ENCODE results near the gene CABP7.
"Not testable (repeated sequence)": the region's sequence is repeated elsewhere in the genome, so short reads cannot be mapped to it uniquely, and the experiment has no call there.

The CABP7 gene

DNA sequence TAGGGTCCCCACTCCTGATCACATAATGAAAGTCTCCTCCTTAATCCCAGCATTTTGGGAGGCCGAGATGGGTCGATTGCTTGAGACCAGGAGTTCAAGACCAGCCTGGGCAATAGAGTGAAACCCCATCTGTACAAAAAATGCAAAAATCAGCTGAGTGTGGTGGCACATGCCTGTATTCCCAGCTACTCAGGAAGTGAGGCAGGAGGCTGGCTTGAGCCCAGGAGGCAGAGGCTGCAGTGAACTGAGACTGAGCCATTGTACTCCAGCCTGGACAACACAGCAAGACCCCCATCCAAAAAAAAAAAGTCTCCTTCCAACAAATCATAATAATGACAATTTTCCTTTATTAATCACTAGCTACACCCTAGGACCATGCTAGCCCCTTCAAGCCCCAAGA is 31.9 kb downstream of the CABP7 start:
- Histone ChIP-seq H3K9me3 (ENCODE audit: severe bottlenecking) (no peaks in the 10 kb centered on the region), H3K4me3 (ENCODE audit: severe bottlenecking) (no peak overlapping the region), H3K27me3 (ENCODE audit: insufficient read depth, poor library complexity, severe bottlenecking) (no peaks in the 10 kb centered on the region), H3K27ac (ENCODE audit: poor library complexity, severe bottlenecking) (no peak overlapping the region), H3K36me3 (ENCODE audit: low read depth) (no peaks in the 10 kb centered on the region), H3K4me1 (ENCODE audit: insufficient read depth, poor library complexity, severe bottlenecking) (no peaks in the 10 kb centered on the region)
- DNase-seq (ENCODE audit: low spot score) (no peak), ATAC-seq (ENCODE audit: low read depth) (no peak)
- TF ChIP-seq, protein P1, sequence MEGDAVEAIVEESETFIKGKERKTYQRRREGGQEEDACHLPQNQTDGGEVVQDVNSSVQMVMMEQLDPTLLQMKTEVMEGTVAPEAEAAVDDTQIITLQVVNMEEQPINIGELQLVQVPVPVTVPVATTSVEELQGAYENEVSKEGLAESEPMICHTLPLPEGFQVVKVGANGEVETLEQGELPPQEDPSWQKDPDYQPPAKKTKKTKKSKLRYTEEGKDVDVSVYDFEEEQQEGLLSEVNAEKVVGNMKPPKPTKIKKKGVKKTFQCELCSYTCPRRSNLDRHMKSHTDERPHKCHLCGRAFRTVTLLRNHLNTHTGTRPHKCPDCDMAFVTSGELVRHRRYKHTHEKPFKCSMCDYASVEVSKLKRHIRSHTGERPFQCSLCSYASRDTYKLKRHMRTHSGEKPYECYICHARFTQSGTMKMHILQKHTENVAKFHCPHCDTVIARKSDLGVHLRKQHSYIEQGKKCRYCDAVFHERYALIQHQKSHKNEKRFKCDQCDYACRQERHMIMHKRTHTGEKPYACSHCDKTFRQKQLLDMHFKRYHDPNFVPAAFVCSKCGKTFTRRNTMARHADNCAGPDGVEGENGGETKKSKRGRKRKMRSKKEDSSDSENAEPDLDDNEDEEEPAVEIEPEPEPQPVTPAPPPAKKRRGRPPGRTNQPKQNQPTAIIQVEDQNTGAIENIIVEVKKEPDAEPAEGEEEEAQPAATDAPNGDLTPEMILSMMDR (IDR thresholded peaks at IDR 0.05; ENCODE audit: poor library complexity, severe bottlenecking), result no peak

DNA sequence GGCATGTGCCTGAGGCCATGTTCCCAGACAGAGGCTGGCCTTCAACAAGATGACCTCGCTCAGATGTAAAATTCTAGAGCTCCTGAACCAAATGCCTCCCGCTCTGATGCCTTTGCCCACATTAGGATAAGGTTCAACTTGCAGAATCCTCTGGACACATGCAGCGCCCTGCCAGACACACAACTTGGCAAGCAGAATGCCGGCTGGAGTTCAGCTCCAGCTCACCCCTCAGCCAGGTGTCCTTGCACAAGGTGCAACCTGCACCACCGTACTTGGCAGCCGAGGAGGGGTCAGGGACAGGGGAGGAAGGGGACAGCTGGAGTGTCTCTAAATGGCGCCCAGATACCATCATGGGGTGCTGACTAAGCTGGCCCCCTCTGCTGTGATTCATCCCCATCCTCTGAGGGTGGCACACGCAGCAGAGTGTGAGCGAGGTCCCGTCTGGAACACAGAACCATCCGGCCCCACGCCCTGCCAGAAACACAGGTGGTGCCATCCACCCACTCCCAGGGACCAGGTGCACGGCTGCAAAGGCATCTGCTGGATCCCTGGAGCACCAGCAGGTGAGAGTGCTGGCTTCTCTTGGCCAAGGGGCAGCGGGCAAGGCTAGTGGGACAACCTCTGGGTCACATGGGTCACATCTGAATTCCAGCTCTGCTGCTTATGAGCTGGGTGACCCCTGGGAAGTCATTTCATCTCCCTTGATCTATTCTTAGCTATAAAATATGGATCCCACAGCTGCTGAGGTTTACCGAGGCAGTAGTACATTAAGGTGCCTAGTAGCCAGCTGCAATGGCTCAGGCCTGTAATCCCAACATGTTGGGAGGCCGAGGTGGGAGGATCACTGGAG is 34.2 kb downstream of the CABP7 start:
- DNase-seq (ENCODE audit: low spot score), result no peak
- H3K27ac ChIP-seq (ENCODE audit: poor library complexity, severe bottlenecking), result no peak overlapping the region
- no peak for ATAC-seq (ENCODE audit: low read depth)
- no peaks in the 10 kb centered on the region for H3K9me3 ChIP-seq (ENCODE audit: severe bottlenecking)
- no peak overlapping the region for H3K4me3 ChIP-seq (ENCODE audit: severe bottlenecking)
- TF ChIP-seq, protein P1 (IDR thresholded peaks at IDR 0.05; ENCODE audit: poor library complexity, severe bottlenecking), result no peak
- H3K36me3 ChIP-seq (ENCODE audit: low read depth), result no peaks in the 10 kb centered on the region
- H3K27me3 ChIP-seq (ENCODE audit: insufficient read depth, poor library complexity, severe bottlenecking), result no peaks in the 10 kb centered on the region
- no peaks in the 10 kb centered on the region for H3K4me1 ChIP-seq (ENCODE audit: insufficient read depth, poor library complexity, severe bottlenecking)

DNA sequence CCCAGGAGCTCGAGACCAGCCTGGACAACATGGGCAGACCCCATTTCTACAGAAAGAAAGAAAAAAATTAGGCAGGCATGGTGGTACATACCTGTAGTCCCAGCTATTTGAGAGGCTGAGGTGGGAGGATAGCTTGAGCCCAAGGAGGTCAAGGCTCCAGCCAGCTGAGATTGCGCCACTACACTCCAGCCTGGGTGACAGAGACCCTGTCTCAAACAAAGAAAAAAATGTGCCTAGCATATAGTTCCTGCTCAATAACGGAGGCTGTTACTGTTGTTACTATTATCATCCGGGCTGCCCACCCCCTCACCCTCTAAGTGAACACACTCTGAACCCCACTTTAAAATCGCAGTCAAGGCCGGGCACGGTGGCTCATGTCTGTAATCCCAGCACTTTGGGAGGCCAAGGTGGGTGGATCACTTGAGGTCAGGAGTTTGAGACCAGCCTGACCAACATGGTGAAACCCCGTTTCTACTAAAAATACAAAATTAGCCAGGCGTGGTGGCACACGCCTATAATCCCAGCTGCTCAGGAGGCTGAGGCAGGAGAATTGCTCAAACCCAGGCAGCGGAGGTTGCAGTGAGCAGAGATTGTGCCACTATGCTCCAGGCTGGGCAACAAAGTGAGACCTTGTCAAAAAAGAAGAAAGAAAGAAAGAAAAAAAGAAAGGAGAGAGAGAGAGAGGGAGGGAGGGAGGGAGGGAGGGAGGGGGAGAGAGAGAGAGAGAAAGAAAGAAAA is 35.0 kb downstream of the CABP7 start:
- not testable (repeated sequence) for H3K4me1 ChIP-seq (ENCODE audit: insufficient read depth, poor library complexity, severe bottlenecking); H3K36me3 ChIP-seq (ENCODE audit: low read depth); H3K27ac ChIP-seq (ENCODE audit: poor library complexity, severe bottlenecking); ATAC-seq (ENCODE audit: low read depth); H3K9me3 ChIP-seq (ENCODE audit: severe bottlenecking); DNase-seq (ENCODE audit: low spot score); H3K27me3 ChIP-seq (ENCODE audit: insufficient read depth, poor library complexity, severe bottlenecking); H3K4me3 ChIP-seq (ENCODE audit: severe bottlenecking)

GRCh38 chr22:29755889-29756288 is 36.1 kb downstream of the CABP7 start:
- ATAC-seq (ENCODE audit: low read depth), result no peak
- TF ChIP-seq, protein P1 (IDR thresholded peaks at IDR 0.05; ENCODE audit: poor library complexity, severe bottlenecking), result no peak
- Histone ChIP-seq H3K4me3 (ENCODE audit: severe bottlenecking) (no peak overlapping the region), H3K27me3 (ENCODE audit: insufficient read depth, poor library complexity, severe bottlenecking) (no peaks in the 10 kb centered on the region), H3K36me3 (ENCODE audit: low read depth) (no peaks in the 10 kb centered on the region), H3K27ac (ENCODE audit: poor library complexity, severe bottlenecking) (no peak overlapping the region), H3K9me3 (ENCODE audit: severe bottlenecking) (no peaks in the 10 kb centered on the region), H3K4me1 (ENCODE audit: insufficient read depth, poor library complexity, severe bottlenecking) (no peaks in the 10 kb centered on the region)
- DNase-seq (ENCODE audit: low spot score), result no peak

DNA sequence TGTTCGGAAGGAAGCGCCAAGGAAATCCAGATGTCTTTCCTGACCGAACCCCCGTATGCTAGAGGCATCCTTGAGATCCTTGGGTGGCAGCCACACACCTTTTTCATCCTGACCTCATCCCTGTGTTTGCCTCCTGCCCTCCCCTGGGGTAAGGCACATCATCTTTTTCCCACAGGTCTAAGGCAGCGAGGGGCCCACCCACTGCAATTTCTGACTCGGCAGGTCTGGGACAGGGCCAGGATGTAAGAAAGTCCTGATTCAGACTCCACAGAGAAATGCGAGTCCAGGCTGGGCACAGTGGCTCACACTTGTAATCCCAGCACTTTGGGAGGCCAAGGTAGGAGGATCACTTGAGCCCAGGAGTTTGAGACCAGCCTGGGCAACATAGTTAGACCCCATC is 36.5 kb downstream of the CABP7 start:
- ATAC-seq (ENCODE audit: low read depth) (0 out of 3 replicates have a peak, but pooled peaks have one; percentile 14), DNase-seq (ENCODE audit: low spot score) (no peak)
- TF ChIP-seq, protein P1 (IDR thresholded peaks at IDR 0.05; ENCODE audit: poor library complexity, severe bottlenecking), result no peak
- Histone ChIP-seq H3K27me3 (ENCODE audit: insufficient read depth, poor library complexity, severe bottlenecking) (no peaks in the 10 kb centered on the region), H3K4me1 (ENCODE audit: insufficient read depth, poor library complexity, severe bottlenecking) (no peaks in the 10 kb centered on the region), H3K9me3 (ENCODE audit: severe bottlenecking) (no peaks in the 10 kb centered on the region), H3K4me3 (ENCODE audit: severe bottlenecking) (no peak overlapping the region), H3K36me3 (ENCODE audit: low read depth) (no peaks in the 10 kb centered on the region), H3K27ac (ENCODE audit: poor library complexity, severe bottlenecking) (no peak overlapping the region)
